IMR-90 (cell line): Measurements from ENCODE around the gene ASB1. TPM values are rescaled to one million over a fixed set of nuclear protein-coding genes. Genes with fewer than 3 reads are reported as not detected.
"Not testable (repeated sequence)": the region's sequence is repeated elsewhere in the genome, so short reads cannot be mapped to it uniquely, and the experiment has no call there.

Experiments
- ATAC-seq: fragments of 200-7000 bp; cut with Tn5 transposase; 2 replicates; pipeline ENCODE4 v1.9.1; 2020; ENCODE audit warnings: low read depth, mild to moderate bottlenecking, moderate library complexity
- BruUV-seq: library from RNA; stranded (reverse); fragments of 400-500 nt; replicated peaks from 2 replicates; lab custom pipeline; 2021; lab: Mats Ljungman, UMichigan
- CTCF ChIA-PET: fragments of 300-600 bp; formaldehyde crosslinking; extraction: SDS; loops from one replicate; lab custom pipeline; 2021; ENCODE audit warnings: antibody characterized with exemption; lab: Yijun Ruan, JAX
- POLR2A ChIA-PET: fragments of 300-600 bp; sonication (Branson Sonifier 250); formaldehyde crosslinking; loops from one replicate; lab custom pipeline; 2022; ENCODE audit warnings: antibody characterized with exemption; ENCODE audit not compliant: unreplicated experiment; lab: Charles Lee
- DNase-seq: peaks from one replicate; pipeline ENCODE4 v3.0.0; 2013
- H2AFZ ChIP-seq: replicated peaks from 2 replicates; pipeline ENCODE3; 2013; ENCODE audit warnings: low read length, mild to moderate bottlenecking; ENCODE audit not compliant: poor library complexity
- H2AK5ac ChIP-seq: 2 replicates; pipeline ENCODE4 v1.6.1; 2013; ENCODE audit warnings: low read depth, low read length, inconsistent platforms
- H2AK9ac ChIP-seq: replicated peaks from 2 replicates; pipeline ENCODE3; 2013; ENCODE audit warnings: mild to moderate bottlenecking, low read depth, low read length, moderate library complexity; ENCODE audit not compliant: poor library complexity
- H2BK120ac ChIP-seq: 2 replicates; pipeline ENCODE4 v1.6.1; 2013; ENCODE audit warnings: low read depth, low read length, inconsistent platforms
- H2BK15ac ChIP-seq: 3 replicates; pipeline ENCODE4 v1.6.1; 2013; ENCODE audit warnings: low read depth, low read length, inconsistent platforms
- H2BK20ac ChIP-seq: 2 replicates; pipeline ENCODE4 v1.6.1; 2013; ENCODE audit warnings: low read depth, mild to moderate bottlenecking, inconsistent platforms, low read length, moderate library complexity
- H2BK5ac ChIP-seq: 2 replicates; pipeline ENCODE4 v1.6.1; 2013; ENCODE audit warnings: mild to moderate bottlenecking, low read depth, low read length, inconsistent platforms; ENCODE audit not compliant: poor library complexity, severe bottlenecking
- H3K14ac ChIP-seq: replicated peaks from 2 replicates; pipeline ENCODE4 v1.6.1; 2013; ENCODE audit warnings: low read depth, low read length, inconsistent platforms
- H3K18ac ChIP-seq: 2 replicates; pipeline ENCODE4 v1.6.1; 2013; ENCODE audit warnings: low read depth, low read length, control low read depth
- H3K23ac ChIP-seq: 2 replicates; pipeline ENCODE4 v1.6.1; 2013; ENCODE audit warnings: low read depth, low read length, inconsistent platforms
- H3K27ac ChIP-seq: 2 replicates; pipeline ENCODE4 v1.5.1; 2013; ENCODE audit warnings: mild to moderate bottlenecking, control low read depth, low read length; ENCODE audit not compliant: insufficient read depth
- H3K27me3 ChIP-seq: 2 replicates; pipeline ENCODE4 v1.6.1; 2013; ENCODE audit warnings: low read length; ENCODE audit not compliant: control insufficient read depth, insufficient read depth
- H3K36me3 ChIP-seq: 2 replicates; pipeline ENCODE4 v1.6.1; 2013; ENCODE audit warnings: low read length, mixed read lengths; ENCODE audit not compliant: control insufficient read depth, insufficient read depth
- H3K4ac ChIP-seq: 2 replicates; pipeline ENCODE4 v1.6.1; 2013; ENCODE audit warnings: low read depth, low read length, inconsistent platforms
- H3K4me1 ChIP-seq: 2 replicates; pipeline ENCODE4 v1.6.1; 2013; ENCODE audit warnings: low read length, mixed read lengths; ENCODE audit not compliant: control insufficient read depth, insufficient read depth
- H3K4me2 ChIP-seq: 2 replicates; pipeline ENCODE4 v1.6.1; 2013; ENCODE audit warnings: low read depth, mild to moderate bottlenecking, control low read depth, low read length, moderate library complexity
- H3K4me3 ChIP-seq: 2 replicates; pipeline ENCODE4 v1.5.1; 2013; ENCODE audit warnings: low read depth, mild to moderate bottlenecking, control low read depth, low read length, moderate library complexity; ENCODE audit not compliant: insufficient read depth
- H3K56ac ChIP-seq: 2 replicates; pipeline ENCODE4 v1.6.1; 2013; ENCODE audit warnings: low read length, inconsistent platforms; ENCODE audit not compliant: insufficient read depth; ENCODE audit errors: extremely low read depth
- H3K79me1 ChIP-seq, 2 experiments: 2 replicates each; pipeline ENCODE4 v1.6.1; 2013; ENCODE audit warnings: low read length in 2 of 2, inconsistent platforms in 1 of 2, low read depth in 1 of 2
- H3K9ac ChIP-seq: 2 replicates; pipeline ENCODE4 v1.6.1; 2013; ENCODE audit warnings: low read depth, low read length, control low read depth
- H3K9me1 ChIP-seq: 2 replicates; pipeline ENCODE4 v1.6.1; 2013; ENCODE audit warnings: low read length, inconsistent platforms; ENCODE audit not compliant: insufficient read depth
- H3K9me3 ChIP-seq: 2 replicates; pipeline ENCODE4 v1.6.1; 2013; ENCODE audit warnings: low read length; ENCODE audit not compliant: control insufficient read depth, insufficient read depth
- H4K20me1 ChIP-seq: 2 replicates; pipeline ENCODE4 v1.6.1; 2013; ENCODE audit warnings: low read length, inconsistent platforms; ENCODE audit not compliant: insufficient read depth
- H4K5ac ChIP-seq: 2 replicates; pipeline ENCODE4 v1.6.1; 2013; ENCODE audit warnings: mild to moderate bottlenecking, low read depth, low read length, control low read depth
- H4K8ac ChIP-seq, 2 experiments: 2 replicates each; pipeline ENCODE4 v1.6.1; 2013; ENCODE audit warnings: low read depth in 2 of 2, low read length in 2 of 2, control low read depth in 1 of 2, inconsistent platforms in 1 of 2
- H4K91ac ChIP-seq: 2 replicates; pipeline ENCODE4 v1.6.1; 2013; ENCODE audit warnings: low read depth, low read length, inconsistent platforms; ENCODE audit not compliant: insufficient read depth
- CTCF ChIP-seq: conservative IDR thresholded peaks from 2 replicates; pipeline ENCODE4 v1.5.1; 2012; ENCODE audit warnings: mild to moderate bottlenecking, low read depth, low read length, improper control_type of control experiment
- RCOR1 ChIP-seq: IDR thresholded peaks from 2 replicates; pipeline ENCODE4 v1.6.1; 2012; ENCODE audit warnings: mild to moderate bottlenecking, low read length, improper control_type of control experiment; ENCODE audit not compliant: insufficient replicate concordance
- WGBS, 2 experiments: methylation state at CpG; one replicate each; pipeline versions ENCODE4 v1.1.5 to v1.1.7; 2013; ENCODE audit warnings: missing lambda C conversion rate in 2 of 2; ENCODE audit not compliant: insufficient read length in 1 of 2; ENCODE audit errors: extremely low coverage in 2 of 2; 5-methylcytosine and 5-hydroxymethylcytosine counted together
- dilution Hi-C: fragments of 300-500 bp; cut with HindIII; formaldehyde crosslinking; loops from one replicate; pipeline ENCODE4 v1.14.3; 2018; ENCODE audit warnings: low sequenced_read_pairs; ENCODE audit not compliant: unreplicated experiment
- in situ Hi-C: fragments of 300-500 bp; cut with MboI; formaldehyde crosslinking; loops from 3 replicates; pipeline ENCODE4 v1.14.3; 2019; ENCODE audit warnings: low sequenced_read_pairs, inconsistent platforms, mixed read lengths
- intact Hi-C: fragments of 100-400 bp; cut with micrococcal nuclease; formaldehyde crosslinking; loops from 2 replicates; pipeline ENCODE4 v1.10.0; 2022
- polyA plus RNA-seq, 3 experiments: library from polyadenylated mRNA; depleted of rRNA; stranded (reverse); fragments of >200 nt; gene quantifications; 2 replicates each; pipeline ENCODE4 v1.2.3, GENCODE V29; 2012; ENCODE audit warnings: low replicate concordance in 1 of 3
- total RNA-seq: library from RNA; depleted of rRNA; stranded (reverse); fragments of >200 nt; gene quantifications from 2 replicates; pipeline ENCODE4 v1.2.3, GENCODE V29; 2012

Gene ASB1
- total and polyA plus RNA-seq, 2 of the 4 experiments (the other 2 are of a cell fraction): 23.5 to 37.3 TPM

- TF ChIP-seq CTCF (no peak), RCOR1 (no peak)
Measured at GRCh38 chr2:238441262-238442114, 14.8 kb downstream of the ASB1 start (continued).

- CTCF ChIA-PET, H2AK5ac ChIP-seq, BruUV-seq, ATAC-seq, dilution Hi-C loops, H2AFZ ChIP-seq, H4K5ac ChIP-seq, H4K91ac ChIP-seq, H2BK120ac ChIP-seq, H4K8ac ChIP-seq, in situ Hi-C loops, DNase-seq, intact Hi-C loops, H3K4ac ChIP-seq, H2BK20ac ChIP-seq, H3K23ac ChIP-seq, H3K56ac ChIP-seq, H2BK15ac ChIP-seq, H2BK5ac ChIP-seq, H3K18ac ChIP-seq, H3K27ac ChIP-seq, H2AK9ac ChIP-seq, H3K4me2 ChIP-seq, H3K27me3 ChIP-seq, H3K9me3 ChIP-seq, H3K9ac ChIP-seq, H3K4me3 ChIP-seq, H3K14ac ChIP-seq, POLR2A ChIA-PET: not testable (repeated sequence)
- H3K4me1 ChIP-seq: peaks cover 14% of the 10 kb centered on the region
- H4K20me1 ChIP-seq: peaks cover 19% of the 10 kb centered on the region; the same call in 1 of the 2 replicates
- 80% methylated on average over 2 of the region's 6 CpGs; no CpG with 5 or more reads in 1 of the 2 experiments for WGBS, 2 experiments
- peaks cover 23% of the 10 kb centered on the region for H3K9me1 ChIP-seq
- H3K36me3 ChIP-seq: peaks cover 37% of the 10 kb centered on the region
- H3K79me1 ChIP-seq: peaks cover 21 to 66% of the 10 kb centered on the region in 2 experiments
Measured at GRCh38 chr2:238442257-238442656, 15.5 kb downstream of the ASB1 start.
